HepG2 (cell line): Measurements from ENCODE around the gene BIN1. TPM values are rescaled to one million over a fixed set of nuclear protein-coding genes. Genes with fewer than 3 reads are reported as not detected.

ENCODE experiments used
- ATAC-seq: fragments of 200-7000 bp; cut with Tn5 transposase; 3 replicates; pipeline ENCODE4 v1.9.1; 2020; ENCODE audit warnings: mild to moderate bottlenecking, moderate library complexity
- BruUV-seq: library from RNA; stranded (reverse); fragments of 400-500 nt; replicated peaks from 2 replicates; lab custom pipeline; 2021; lab: Mats Ljungman, UMichigan
- CTCF ChIA-PET: fragments of 300-600 bp; formaldehyde crosslinking; extraction: SDS; loops from one replicate; lab custom pipeline; 2021; ENCODE audit warnings: low total read pairs, inconsistent platforms, low intra/inter-chr PET ratio; lab: Yijun Ruan, JAX
- POLR2A ChIA-PET: fragments of 350-600 bp; sonication (Branson Sonifier 250); formaldehyde crosslinking; loops from one replicate; lab custom pipeline; 2020; ENCODE audit warnings: antibody characterized with exemption, inconsistent platforms; lab: Yijun Ruan, JAX
- DNase-seq: peaks from one replicate; pipeline ENCODE4 v3.0.0-alpha.2; 2015; ENCODE audit warnings: low spot score
- FAIRE-seq: peaks from 3 replicates; lab custom pipeline; 2011; peaks lifted over from hg19 to GRCh38; lab: Jason Lieb, UNC
- H2AFZ ChIP-seq: one replicate; pipeline ENCODE4 v1.6.1; 2011; ENCODE audit warnings: low read length, inconsistent platforms
- H3K27ac ChIP-seq: fragments of 300-600 bp; 3 replicates; pipeline ENCODE4 v1.8.0; 2011; ENCODE audit warnings: mixed run types, mild to moderate bottlenecking, mixed read lengths, low read length, inconsistent platforms; ENCODE audit not compliant: insufficient read depth; ENCODE audit errors: extremely low read length
- H3K27me3 ChIP-seq, 2 experiments: fragments of 200-600 bp in 1 of 2; 2 replicates in 1 of 2; 3 replicates in 1 of 2; pipeline versions ENCODE4 v1.6.0 to v1.8.0; 2011; ENCODE audit warnings: low read length in 2 of 2, mild to moderate bottlenecking in 2 of 2, moderate library complexity in 2 of 2, inconsistent platforms in 1 of 2; ENCODE audit not compliant: insufficient read depth in 2 of 2, control insufficient read depth in 1 of 2
- H3K36me3 ChIP-seq, 2 experiments: fragments of 200-600 bp in 1 of 2; replicated peaks in 1 of 2; 2 replicates in 1 of 2; 3 replicates in 1 of 2; pipeline versions ENCODE4 v1.5.1 to v1.8.0; 2011; ENCODE audit warnings: low read length in 2 of 2, inconsistent platforms in 1 of 2; ENCODE audit not compliant: insufficient read depth in 2 of 2, control insufficient read depth in 1 of 2
- H3K4me1 ChIP-seq: 2 replicates; pipeline ENCODE4 v1.5.1; 2012; ENCODE audit warnings: low read length, inconsistent platforms; ENCODE audit not compliant: insufficient read depth
- H3K4me2 ChIP-seq: 2 replicates; pipeline ENCODE4 v1.6.0; 2011; ENCODE audit warnings: low read depth, low read length, inconsistent platforms
- H3K4me3 ChIP-seq, 3 experiments: fragments of 200-600 bp in 1 of 3; sonication (generic), shearing (Covaris generic) in 1 of 3; replicated peaks in 1 of 3; 2 replicates each; pipeline ENCODE4 v1.5.1; 2011 to 2016; ENCODE audit warnings: low read length in 3 of 3, inconsistent platforms in 2 of 3, low read depth in 2 of 3, mild to moderate bottlenecking in 2 of 3, control low read depth in 1 of 3, mixed read lengths in 1 of 3; ENCODE audit not compliant: insufficient read depth in 1 of 3
- H3K79me2 ChIP-seq: one replicate; pipeline ENCODE4 v1.6.1; 2011; ENCODE audit warnings: low read length, inconsistent platforms; ENCODE audit not compliant: insufficient read depth
- H3K9ac ChIP-seq: 2 replicates; pipeline ENCODE4 v1.6.0; 2011; ENCODE audit warnings: mild to moderate bottlenecking, low read depth, low read length, inconsistent platforms; ENCODE audit not compliant: insufficient read depth
- H3K9me3 ChIP-seq: 2 replicates; pipeline ENCODE4 v1.5.1; 2012; ENCODE audit warnings: mild to moderate bottlenecking, low read length
- H4K20me1 ChIP-seq: 2 replicates; pipeline ENCODE4 v1.6.0; 2011; ENCODE audit warnings: inconsistent platforms, mild to moderate bottlenecking, low read length, moderate library complexity; ENCODE audit not compliant: insufficient read depth
- BHLHE40 ChIP-seq: IDR thresholded peaks from 2 replicates; pipeline ENCODE4 v1.6.1; 2011; ENCODE audit warnings: low read length, improper control_type of control experiment
- DNMT3B ChIP-seq: conservative IDR thresholded peaks from 2 replicates; pipeline ENCODE4 v1.6.1; 2016; ENCODE audit warnings: missing biosample characterization, control low read depth
- ELF4 ChIP-seq: sonication (generic); formaldehyde crosslinking; IDR thresholded peaks from 2 replicates; pipeline ENCODE4 v1.5.0; 2020; ENCODE audit warnings: missing genetic modification reagents, mild to moderate bottlenecking, moderate library complexity, borderline replicate concordance
- FOSL2 ChIP-seq: sonication (generic); formaldehyde crosslinking; IDR thresholded peaks from 2 replicates; pipeline ENCODE4 v1.4.0; 2020; ENCODE audit warnings: missing genetic modification reagents
- FOXJ3 ChIP-seq: sonication (generic); formaldehyde crosslinking; IDR thresholded peaks from 2 replicates; pipeline ENCODE4 v1.4.0; 2020; ENCODE audit warnings: missing genetic modification reagents, mild to moderate bottlenecking, borderline replicate concordance
- IKZF1 ChIP-seq: fragments of 450-650 bp; IDR thresholded peaks from 2 replicates; pipeline ENCODE4 v1.7.1; 2016
- MLX ChIP-seq: IDR thresholded peaks from 2 replicates; pipeline ENCODE4 v1.6.1; 2016
- NR2F2 ChIP-seq: IDR thresholded peaks from 2 replicates; pipeline ENCODE4 v1.6.1; 2012; ENCODE audit warnings: low read depth, inconsistent platforms, borderline replicate concordance
- NRL ChIP-seq: sonication (generic); formaldehyde crosslinking; IDR thresholded peaks from 2 replicates; pipeline ENCODE4 v1.5.0; 2020; ENCODE audit warnings: missing genetic modification reagents, mild to moderate bottlenecking, moderate library complexity, borderline replicate concordance
- RBM39 ChIP-seq: fragments of 200-400 bp; formaldehyde crosslinking; IDR thresholded peaks from one replicate; pipeline ENCODE4 v1.6.1; 2018; ENCODE audit warnings: antibody characterized with exemption, mild to moderate bottlenecking, low read depth, low read length; ENCODE audit not compliant: poor library complexity, severe bottlenecking
- TBX2 ChIP-seq: sonication (generic); formaldehyde crosslinking; IDR thresholded peaks from 2 replicates; pipeline ENCODE4 v1.5.0; 2020; ENCODE audit warnings: missing genetic modification reagents, mild to moderate bottlenecking, borderline replicate concordance
- TFDP1 ChIP-seq: IDR thresholded peaks from 2 replicates; pipeline ENCODE4 v1.6.1; 2016; ENCODE audit warnings: missing compliant biosample characterization, missing genetic modification reagents, borderline replicate concordance
- TFE3 ChIP-seq: IDR thresholded peaks from 2 replicates; pipeline ENCODE4 v1.6.1; 2016
- TGIF2 ChIP-seq: IDR thresholded peaks from 2 replicates; pipeline ENCODE4 v1.6.1; 2016; ENCODE audit warnings: control low read depth, missing compliant biosample characterization
- WIZ ChIP-seq: sonication (generic); formaldehyde crosslinking; IDR thresholded peaks from 2 replicates; pipeline ENCODE4 v1.5.1; 2020; ENCODE audit warnings: mild to moderate bottlenecking, missing genetic modification reagents
- XRCC5 ChIP-seq: fragments of 200-400 bp; formaldehyde crosslinking; optimal IDR thresholded peaks from 2 replicates; pipeline ENCODE3; 2017; ENCODE audit warnings: mild to moderate bottlenecking, low read length
- ZBTB21 ChIP-seq: sonication (generic); formaldehyde crosslinking; IDR thresholded peaks from 2 replicates; pipeline ENCODE4 v1.4.0; 2020; ENCODE audit warnings: missing genetic modification reagents
- ZNF253 ChIP-seq: sonication (generic); formaldehyde crosslinking; IDR thresholded peaks from 2 replicates; pipeline ENCODE4 v1.8.0; 2022; ENCODE audit warnings: mild to moderate bottlenecking, missing genetic modification reagents, borderline replicate concordance
- ZNF274 ChIP-seq: sonication (generic); formaldehyde crosslinking; IDR thresholded peaks from 2 replicates; pipeline ENCODE4 v1.5.1; 2020; ENCODE audit warnings: mild to moderate bottlenecking, missing genetic modification reagents
- ZNF589 ChIP-seq: sonication (generic); formaldehyde crosslinking; conservative IDR thresholded peaks from 2 replicates; pipeline ENCODE4 v1.8.0; 2022; ENCODE audit warnings: mild to moderate bottlenecking, moderate library complexity, missing genetic modification reagents
- ZNF615 ChIP-seq: sonication (generic); formaldehyde crosslinking; IDR thresholded peaks from 2 replicates; pipeline ENCODE4 v1.5.0; 2020; ENCODE audit warnings: mild to moderate bottlenecking, missing genetic modification reagents, borderline replicate concordance
- ZNF674 ChIP-seq: sonication (generic); formaldehyde crosslinking; IDR thresholded peaks from 2 replicates; pipeline ENCODE4 v1.5.0; 2020; ENCODE audit warnings: low read depth, mild to moderate bottlenecking, missing genetic modification reagents
- ZNF782 ChIP-seq: sonication (generic); formaldehyde crosslinking; IDR thresholded peaks from 2 replicates; pipeline ENCODE4 v1.4.0; 2020; ENCODE audit warnings: missing genetic modification reagents, mild to moderate bottlenecking, borderline replicate concordance
- WGBS: methylation state at CpG from one replicate; pipeline ENCODE4 v1.1.6; 2017; ENCODE audit warnings: low lambda C conversion rate; 5-methylcytosine and 5-hydroxymethylcytosine counted together
- in situ Hi-C: cut with HindIII; loops from 2 replicates; pipeline ENCODE4 v1.10.0; 2017; ENCODE audit warnings: low pct_unique_long_range_greater_than_20kb; ENCODE audit not compliant: extremely low pct_ligation_motif_present
- intact Hi-C: fragments of 100-400 bp; cut with micrococcal nuclease; formaldehyde crosslinking; loops from one replicate; pipeline ENCODE4 v1.10.0; 2022; ENCODE audit not compliant: unreplicated experiment
- polyA plus RNA-seq, 8 experiments: library from polyadenylated mRNA; depleted of rRNA in 3 of 8; stranded (reverse) in 7 of 8; unstranded in 1 of 8; fragments of >200 nt; fragmentation: Illumina TruSeq in 4 of 8; extraction: Trizol in 4 of 8; gene quantifications; 2 replicates each; pipeline versions ENCODE4 v1.2.1 to v1.2.3, GENCODE V29; 2011 to 2016; ENCODE audit warnings: low read depth in 4 of 8, missing spikeins in 1 of 8, mixed read lengths in 1 of 8; ENCODE audit not compliant: insufficient read depth in 1 of 8
- total RNA-seq, 5 experiments: library from RNA; depleted of rRNA; stranded (reverse); fragments of >200 nt; fragmentation: Illumina TruSeq; extraction: Trizol; gene quantifications; 2 replicates each; pipeline ENCODE4 v1.2.3, GENCODE V29; 2016; ENCODE audit warnings: low read depth in 1 of 5

The BIN1 gene
- total and polyA plus RNA-seq, 2 of the 13 experiments (the other 11 are each of a cell fraction or from before 2014, with no cell fraction given): 0.93 to 1.2 TPM

- Histone ChIP-seq H3K4me3 (no peak overlapping the region), H3K27ac (no peak overlapping the region), H3K4me1 (peaks cover 31% of the 10 kb centered on the region), H4K20me1 (no peaks in the 10 kb centered on the region), H3K36me3 (no peaks in the 10 kb centered on the region), H2AFZ (no peak overlapping the region), H3K79me2 (no peaks in the 10 kb centered on the region), H3K27me3 (no peaks in the 10 kb centered on the region; a peak in 1 of 5 replicates), H3K9ac (no peak overlapping the region), H3K9me3 (no peaks in the 10 kb centered on the region), H3K4me2 (no peak overlapping the region; the same call in 1 of the 2 replicates)
- DNase-seq (peak; percentile 78), ATAC-seq (peak; percentile 3; the same call in 1 of the 3 replicates), FAIRE-seq (peak; percentile 77)
- in situ Hi-C loops (no loop called here), intact Hi-C loops (no loop called here)
- BruUV-seq: no TSS peak
- ChIA-PET POLR2A (interaction anchor here (1.1 kb wide), 1 partner anchor 71 kb away, joined by 3 read pairs; no protein-coding TSS in a partner anchor), CTCF (no interaction called here)
- 30% methylated on average over 19 of the region's 19 CpGs for WGBS
- peak; percentile 39; the same call in 1 of the 2 replicates for TF ChIP-seq NR2F2
- TF ChIP-seq FOXJ3 (CRISPR knock-in tag): no peak
- no peak for TF ChIP-seq ZBTB21
- TF ChIP-seq TGIF2 (CRISPR knock-in tag): 0 out of 2 replicates have a peak, but pooled peaks have one; percentile 29
- no peak; the same call in 1 of the 2 replicates for TF ChIP-seq ZNF274 (CRISPR knock-in tag)
- TF ChIP-seq ZNF253 (CRISPR knock-in tag): no peak
- peak; percentile 93 for TF ChIP-seq BHLHE40
- TF ChIP-seq DNMT3B (CRISPR knock-in tag): no peak
- TF ChIP-seq XRCC5: peak; percentile 33
- no peak for TF ChIP-seq TBX2
- TF ChIP-seq ZNF589 (CRISPR knock-in tag): no peak
- TF ChIP-seq RBM39: no peak
- TF ChIP-seq WIZ (CRISPR knock-in tag): no peak
- no peak for TF ChIP-seq ZNF615
- no peak for TF ChIP-seq NRL (CRISPR knock-in tag)
- TF ChIP-seq ZNF782: 0 out of 2 replicates have a peak, but pooled peaks have one; percentile 27
- TF ChIP-seq TFE3 (CRISPR knock-in tag): peak; percentile 76; the same call in 1 of the 2 replicates
- no peak for TF ChIP-seq IKZF1
- TF ChIP-seq ZNF674: no peak
- TF ChIP-seq MLX (CRISPR knock-in tag): no peak
- TF ChIP-seq TFDP1 (CRISPR knock-in tag): peak; percentile 82
- no peak for TF ChIP-seq ELF4 (CRISPR knock-in tag)
- 0 out of 2 replicates have a peak, but pooled peaks have one; percentile 29 for TF ChIP-seq FOSL2 (CRISPR knock-in tag)
Observed at GRCh38 chr2:127067620-127068350, 39.2 kb downstream of the BIN1 start.
